Astrocyte (in vitro differentiated cells and primary cell): ENCODE results near the gene TMED10.

Experiments used
- CTCF ChIP-seq: IDR thresholded peaks from 2 replicates; pipeline ENCODE4 v1.5.1; 2011; ENCODE audit warnings: low read depth, mild to moderate bottlenecking, inconsistent platforms, low read length, moderate library complexity; ENCODE audit not compliant: insufficient read depth
- EZH2 ChIP-seq: IDR thresholded peaks from 2 replicates; pipeline ENCODE4 v1.6.1; 2012; ENCODE audit warnings: mild to moderate bottlenecking, low read length, inconsistent platforms; ENCODE audit not compliant: insufficient read depth

- TF ChIP-seq EZH2 (no peak), CTCF (no peak)
Measured at GRCh38 chr14:75143761-75144527, 32.5 kb downstream of the TMED10 start.
